ENCODE results near the gene HLA-DQA1. TPM values are rescaled to one million over a fixed set of nuclear protein-coding genes. Genes with fewer than 3 reads are reported as not detected.
"Not testable (repeated sequence)": the region's sequence is repeated elsewhere in the genome, so short reads cannot be mapped to it uniquely, and the experiment has no call there.

Gene HLA-DQA1
- total and polyA plus RNA-seq, 10 of the 15 experiments (the other 5 are each of a cell fraction or from before 2014, with no cell fraction given): 289 to 1,769 (median 460) TPM

DNA sequence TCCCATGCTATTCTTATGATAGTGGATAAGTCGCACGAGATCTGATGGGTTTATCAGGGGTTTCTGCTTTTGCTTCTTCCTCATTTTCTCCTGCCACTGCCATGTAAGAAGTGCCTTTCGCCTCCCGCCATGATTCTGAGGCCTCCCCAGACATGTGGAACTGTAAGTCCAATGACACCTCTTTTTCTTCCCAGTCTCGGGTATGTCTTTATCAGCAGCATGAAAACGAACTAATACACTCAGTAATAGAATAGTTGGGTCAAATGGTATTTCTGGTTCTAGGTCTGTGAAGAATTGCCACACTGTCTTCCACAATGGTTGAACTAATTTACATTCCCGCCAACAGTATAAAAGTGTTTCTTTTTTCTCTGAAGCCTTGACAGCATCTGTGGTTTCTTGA, 36.9 kb downstream of the HLA-DQA1 start:
- in situ Hi-C loops (cut with MboI); CTCF ChIA-PET; DNase-seq (ENCODE audit: low read depth, low spot score); H3K4me2 ChIP-seq (ENCODE audit: control insufficient read depth, insufficient read depth); POLR2A ChIA-PET; H3K27me3 ChIP-seq (replicated peaks in 1 of 2; ENCODE audit: control insufficient read depth in 2 of 2, insufficient read depth in 2 of 2, low read length in 1 of 2); H3K9ac ChIP-seq (ENCODE audit: control insufficient read depth, insufficient read depth, low read length); ATAC-seq; SMC1A ChIA-PET (ENCODE audit: uncharacterized antibody, unreplicated experiment); FAIRE-seq; intact Hi-C loops (cut with micrococcal nuclease; ENCODE audit: unreplicated experiment); H3K79me2 ChIP-seq (ENCODE audit: control insufficient read depth, insufficient read depth, low read length); H2AFZ ChIP-seq (ENCODE audit: control insufficient read depth, low read depth, low read length); H3K4me3 ChIP-seq; H3K4me1 ChIP-seq (ENCODE audit: control insufficient read depth, insufficient read depth, low read length); BruUV-seq (replicated peaks); H3K36me3 ChIP-seq (ENCODE audit: control insufficient read depth in 2 of 2, insufficient read depth in 2 of 2, low read length in 1 of 2); H4K20me1 ChIP-seq (ENCODE audit: control insufficient read depth, insufficient read depth); H3K27ac ChIP-seq (ENCODE audit: control insufficient read depth, insufficient read depth): not testable (repeated sequence)
- RAD21 ChIA-PET (ENCODE audit: unreplicated experiment): interaction anchor here (1.1 kb wide), 1 partner anchor 12 kb away, joined by 4 read pairs; no protein-coding TSS in a partner anchor
- TF ChIP-seq, protein P1, sequence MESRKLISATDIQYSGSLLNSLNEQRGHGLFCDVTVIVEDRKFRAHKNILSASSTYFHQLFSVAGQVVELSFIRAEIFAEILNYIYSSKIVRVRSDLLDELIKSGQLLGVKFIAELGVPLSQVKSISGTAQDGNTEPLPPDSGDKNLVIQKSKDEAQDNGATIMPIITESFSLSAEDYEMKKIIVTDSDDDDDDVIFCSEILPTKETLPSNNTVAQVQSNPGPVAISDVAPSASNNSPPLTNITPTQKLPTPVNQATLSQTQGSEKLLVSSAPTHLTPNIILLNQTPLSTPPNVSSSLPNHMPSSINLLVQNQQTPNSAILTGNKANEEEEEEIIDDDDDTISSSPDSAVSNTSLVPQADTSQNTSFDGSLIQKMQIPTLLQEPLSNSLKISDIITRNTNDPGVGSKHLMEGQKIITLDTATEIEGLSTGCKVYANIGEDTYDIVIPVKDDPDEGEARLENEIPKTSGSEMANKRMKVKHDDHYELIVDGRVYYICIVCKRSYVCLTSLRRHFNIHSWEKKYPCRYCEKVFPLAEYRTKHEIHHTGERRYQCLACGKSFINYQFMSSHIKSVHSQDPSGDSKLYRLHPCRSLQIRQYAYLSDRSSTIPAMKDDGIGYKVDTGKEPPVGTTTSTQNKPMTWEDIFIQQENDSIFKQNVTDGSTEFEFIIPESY (IDR thresholded peaks at IDR 0.05): peak; percentile 94
- WGBS (ENCODE audit: insufficient coverage, insufficient replicate concordance, low lambda C conversion rate, missing lambda C conversion rate): 81% methylated on average over 7 of the region's 7 CpGs
- H3K9me3 ChIP-seq (replicated peaks; ENCODE audit: control insufficient read depth, insufficient read depth, low read length): peaks cover 13% of the 10 kb centered on the region

DNA sequence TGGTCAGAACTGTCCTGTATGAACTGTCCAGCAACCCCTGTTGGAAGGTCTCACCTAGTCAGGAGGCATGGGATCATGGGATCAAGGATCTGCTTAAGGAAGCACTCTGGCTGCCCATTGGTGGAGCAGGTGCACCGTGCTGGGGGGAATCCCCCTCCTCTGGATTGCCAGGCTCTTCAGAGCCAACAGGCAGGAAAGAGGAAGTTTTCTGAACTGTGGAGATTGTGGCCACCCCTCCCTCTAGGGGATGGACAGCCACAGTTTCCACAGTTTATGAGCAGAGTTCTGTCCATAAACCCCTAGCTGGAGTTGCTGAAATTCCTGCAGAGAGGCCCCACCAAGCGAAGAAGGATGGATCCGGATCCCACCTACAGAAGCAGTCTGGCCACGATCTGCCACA, 42.3 kb downstream of the HLA-DQA1 start:
- Histone ChIP-seq H2AFZ (ENCODE audit: control insufficient read depth, low read depth, low read length) (no peak overlapping the region), H3K9ac (ENCODE audit: control insufficient read depth, insufficient read depth, low read length) (no peak overlapping the region), H3K4me1 (ENCODE audit: control insufficient read depth, insufficient read depth, low read length) (peaks cover 8% of the 10 kb centered on the region; the same call in 1 of the 2 replicates), H3K4me3 (no peak overlapping the region), H3K27ac (ENCODE audit: control insufficient read depth, insufficient read depth) (no peak overlapping the region), H4K20me1 (ENCODE audit: control insufficient read depth, insufficient read depth) (no peaks in the 10 kb centered on the region), H3K4me2 (ENCODE audit: control insufficient read depth, insufficient read depth) (no peak overlapping the region), H3K9me3 (replicated peaks; ENCODE audit: control insufficient read depth, insufficient read depth, low read length) (peaks cover 5% of the 10 kb centered on the region; the same call in 2 of the 3 replicates), H3K27me3 (replicated peaks in 1 of 2; ENCODE audit: control insufficient read depth in 2 of 2, insufficient read depth in 2 of 2, low read length in 1 of 2) (no peaks in the 10 kb centered on the region), H3K79me2 (ENCODE audit: control insufficient read depth, insufficient read depth, low read length) (no peaks in the 10 kb centered on the region), H3K36me3 (ENCODE audit: control insufficient read depth in 2 of 2, insufficient read depth in 2 of 2, low read length in 1 of 2) (no peaks in the 10 kb centered on the region)
- ChIA-PET POLR2A (interaction anchor here (0.9 kb wide), 1 partner anchor 11 kb away, joined by 3 read pairs; no protein-coding TSS in a partner anchor), SMC1A (ENCODE audit: uncharacterized antibody, unreplicated experiment) (no interaction called here), CTCF (no interaction called here), RAD21 (ENCODE audit: unreplicated experiment) (no interaction called here)
- BruUV-seq (replicated peaks): no TSS peak
- intact Hi-C loops (cut with micrococcal nuclease; ENCODE audit: unreplicated experiment) (no loop called here), in situ Hi-C loops (cut with MboI) (no loop called here)
- FAIRE-seq (peak; percentile 57), ATAC-seq (peak; percentile 27; the same call in 1 of the 3 replicates), DNase-seq (ENCODE audit: low read depth, low spot score) (no peak)
- TF ChIP-seq CBX3 (IDR thresholded peaks at IDR 0.05; ENCODE audit: borderline replicate concordance, low read depth) (no peak), IKZF1 (conservative IDR thresholded peaks at IDR 0.05) (peak; percentile 41; the same call in 1 of the 2 replicates), ZNF622 (IDR thresholded peaks at IDR 0.05) (no peak)
- WGBS (ENCODE audit: insufficient coverage, insufficient replicate concordance, low lambda C conversion rate, missing lambda C conversion rate): 35% methylated on average over 4 of the region's 4 CpGs
